GM19023 (cell line): Measurements from ENCODE around the gene OR51T1.
"Not testable (repeated sequence)": the region's sequence is repeated elsewhere in the genome, so short reads cannot be mapped to it uniquely, and the experiment has no call there.

Experiments
- ATAC-seq: cut with Tn5 transposase; IDR thresholded peaks from one replicate; pipeline ENCODE4 v1.9.1; 2021; ENCODE audit warnings: mild to moderate bottlenecking, moderate library complexity; ENCODE audit not compliant: unreplicated experiment

Gene OR51T1

GRCh38 chr11:4881860-4882500 lies at the start of gene OR51T1:
Gene OR51T1, plus strand, starts transcription at chr11:4881900. Its CDS starts 0 bp downstream, at chr11:4881900.
- no peak for ATAC-seq

DNA sequence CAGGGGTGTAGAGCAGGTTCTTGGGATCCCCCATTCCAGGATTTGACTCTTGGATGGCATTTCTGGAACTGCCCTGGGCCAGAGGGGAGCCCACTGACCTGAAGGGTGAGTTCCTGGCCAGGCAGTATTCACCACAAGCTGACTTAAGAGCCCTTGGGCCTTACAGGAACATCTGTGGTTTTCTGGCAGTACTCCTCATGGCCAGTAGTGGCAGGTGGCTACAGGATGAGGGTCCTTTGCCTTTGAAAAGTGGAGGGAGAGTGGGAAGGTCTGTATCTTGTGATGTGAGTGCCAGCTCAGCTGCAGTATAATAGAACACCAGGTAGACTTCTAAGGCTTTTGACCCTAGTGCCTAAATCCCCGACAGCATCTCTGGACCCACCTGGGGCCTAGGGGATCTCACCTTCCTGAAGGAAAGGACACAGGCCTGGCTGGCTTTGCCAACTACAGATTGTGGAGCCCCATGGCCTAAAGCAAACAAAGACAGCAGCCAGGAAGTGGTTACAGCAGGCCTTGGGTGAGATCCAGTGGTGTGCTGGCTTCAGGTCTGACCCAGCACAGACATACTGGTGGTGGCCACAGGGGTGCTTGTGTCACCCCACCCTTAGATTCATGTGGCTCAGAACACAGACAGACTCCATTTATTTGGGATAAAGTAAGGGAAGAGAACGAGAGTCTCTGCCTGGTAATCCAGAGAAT lies 41.7 kb upstream of the OR51T1 start:
- ATAC-seq = no peak

GRCh38 chr11:4848908-4849532 lies 32.7 kb upstream of the OR51T1 start, which contains the start of gene OR51S1:
Gene OR51S1, minus strand, starts transcription at chr11:4849208. Its CDS starts 0 bp downstream, at chr11:4849208.
- no peak for ATAC-seq

DNA sequence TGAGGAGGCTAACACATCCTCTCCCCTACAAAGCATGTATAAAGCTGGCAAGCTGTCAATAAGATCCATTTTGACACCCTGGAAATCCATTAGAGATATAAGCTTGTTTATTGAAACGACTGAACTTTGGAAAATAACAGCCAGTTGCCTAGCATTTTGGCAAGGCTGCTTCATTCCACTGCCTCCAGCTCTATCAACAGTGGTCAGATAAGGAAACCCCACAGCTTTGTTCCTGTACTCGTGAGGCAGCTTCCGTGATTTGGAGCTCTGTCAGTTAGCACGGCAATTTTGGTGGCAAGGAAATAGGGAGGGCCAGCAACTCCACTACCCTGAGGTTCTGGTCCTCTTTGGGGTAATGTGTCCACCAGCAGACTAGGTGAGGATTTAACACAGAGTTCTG lies 30.7 kb upstream of the OR51T1 start:
- no peak for ATAC-seq

- not testable (repeated sequence) for ATAC-seq
These were observed 27.4 kb upstream of the OR51T1 start for GRCh38 chr11:4854286-4854685.

DNA sequence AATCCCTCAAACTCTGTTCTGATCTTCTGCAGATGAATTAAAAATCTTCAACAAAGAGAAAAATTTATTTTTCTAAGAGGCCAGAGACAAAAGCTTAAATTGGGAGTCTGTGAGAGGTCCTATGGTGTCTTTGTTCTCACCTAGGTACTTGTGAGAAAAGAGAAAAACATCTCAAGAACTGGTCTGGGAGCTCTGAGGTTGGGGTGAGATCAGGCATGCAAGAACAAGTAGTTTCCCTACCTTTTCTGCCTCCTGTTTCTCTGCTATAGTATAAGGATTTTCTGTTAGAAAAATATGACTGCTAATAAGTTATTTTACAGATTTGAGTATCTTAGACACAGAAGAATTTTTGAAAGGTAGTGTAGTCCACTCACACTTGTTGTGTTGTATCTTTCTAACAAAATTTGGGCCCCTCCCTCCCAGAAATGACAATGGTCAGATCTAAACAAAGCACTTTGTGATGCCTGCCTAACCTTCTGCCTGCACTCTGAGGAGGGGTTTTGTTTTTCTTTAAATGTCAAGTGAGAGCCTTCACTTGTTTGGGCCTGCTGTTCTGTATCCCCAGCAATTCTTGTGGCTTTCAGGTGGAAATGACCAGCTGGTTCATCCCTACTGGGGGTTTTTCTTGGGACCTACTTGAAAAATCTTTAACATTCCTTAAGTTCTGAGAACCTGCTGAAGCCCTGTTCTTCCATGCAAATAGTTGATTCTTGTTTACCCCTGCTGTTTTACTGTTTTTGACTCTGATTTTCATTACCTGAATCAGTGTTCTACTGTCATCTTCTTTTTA lies 19.1 kb upstream of the OR51T1 start:
- ATAC-seq = no peak

DNA sequence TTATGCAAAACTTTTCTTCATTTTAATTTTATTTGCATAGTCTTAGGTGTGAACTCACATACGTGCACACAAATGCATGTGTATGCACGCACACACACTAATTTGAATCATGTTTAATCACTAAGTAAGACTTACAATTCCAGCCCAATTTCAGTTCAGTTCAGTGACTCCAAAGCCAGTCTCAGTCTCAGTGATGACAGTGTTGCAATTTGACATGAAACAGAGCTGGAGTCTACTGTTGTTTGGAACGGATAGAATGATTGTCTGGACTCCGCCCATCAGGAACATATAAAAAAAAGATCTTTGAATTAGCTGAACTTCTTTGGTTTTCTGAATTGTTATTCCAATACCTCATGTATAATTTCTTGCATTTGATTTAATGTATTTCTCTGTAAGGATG lies 17.8 kb upstream of the OR51T1 start:
- ATAC-seq = no peak

GRCh38 chr11:4865855-4866254 lies 15.8 kb upstream of the OR51T1 start:
- ATAC-seq = no peak

GRCh38 chr11:4881188-4881587 lies 512 bp upstream of the OR51T1 start:
- no peak for ATAC-seq

DNA sequence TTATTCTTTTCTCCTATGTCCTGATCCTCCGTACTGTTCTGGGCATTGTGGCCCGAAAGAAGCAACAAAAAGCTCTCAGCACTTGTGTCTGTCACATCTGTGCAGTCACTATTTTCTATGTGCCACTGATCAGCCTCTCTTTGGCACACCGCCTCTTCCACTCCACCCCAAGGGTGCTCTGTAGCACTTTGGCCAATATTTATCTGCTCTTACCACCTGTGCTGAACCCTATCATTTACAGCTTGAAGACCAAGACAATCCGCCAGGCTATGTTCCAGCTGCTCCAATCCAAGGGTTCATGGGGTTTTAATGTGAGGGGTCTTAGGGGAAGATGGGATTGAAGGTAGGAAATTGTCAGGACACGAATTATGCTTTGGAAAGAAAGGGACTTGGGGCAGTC lies 843 bp downstream of the OR51T1 start:
- no peak for ATAC-seq

DNA sequence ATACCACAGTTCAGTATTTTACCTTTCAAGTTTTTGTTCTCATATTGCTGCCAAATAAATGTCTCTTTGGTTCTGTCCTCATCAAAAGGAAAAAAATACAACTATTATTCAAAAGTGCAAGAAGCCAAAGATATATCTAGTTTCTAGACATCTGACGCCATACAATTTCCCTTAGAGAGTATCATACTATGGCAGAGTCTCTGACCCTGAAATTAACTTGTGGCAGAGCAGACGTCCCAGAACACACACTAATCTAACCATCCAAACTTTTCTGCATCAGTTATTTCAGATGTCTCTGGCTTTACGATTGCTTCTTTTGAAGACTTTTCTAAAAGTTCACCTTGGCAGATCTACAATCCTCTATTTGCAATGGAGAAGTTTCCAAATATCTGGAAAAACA lies 2.7 kb downstream of the OR51T1 start:
- ATAC-seq = no peak

- no peak for ATAC-seq
These were observed 4.5 kb downstream of the OR51T1 start for GRCh38 chr11:4886186-4886585.

DNA sequence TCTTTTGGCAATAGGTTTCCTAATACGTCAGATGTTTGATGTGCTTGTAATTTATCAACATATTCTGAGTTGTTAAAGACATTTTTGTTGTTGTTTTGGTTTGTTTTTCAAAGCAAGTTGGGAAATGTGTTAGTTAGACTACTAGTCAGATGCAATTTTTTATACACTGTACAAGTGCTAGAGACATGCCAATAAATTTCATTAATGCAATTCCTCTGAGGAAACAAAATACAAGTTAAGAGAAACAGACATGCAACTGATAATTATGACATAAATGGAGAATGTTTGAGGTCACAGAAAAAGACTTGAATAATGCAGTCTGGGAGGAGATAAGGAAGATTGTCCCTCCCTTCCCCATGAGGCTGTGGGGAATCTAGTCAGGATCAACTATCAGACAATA lies 5.9 kb downstream of the OR51T1 start:
- ATAC-seq = no peak

- no peak for ATAC-seq
These were observed 8.6 kb downstream of the OR51T1 start for GRCh38 chr11:4890279-4890678.

GRCh38 chr11:4891996-4892640 lies 10.4 kb downstream of the OR51T1 start:
- ATAC-seq = no peak

GRCh38 chr11:4903484-4903883 lies 21.8 kb downstream of the OR51T1 start, which contains the start of gene OR51A7:
Gene OR51A7, plus strand, starts transcription at chr11:4903783. Its CDS starts 3,587 bp downstream, at chr11:4907370.
- no peak for ATAC-seq

- ATAC-seq = no peak
These were observed 34.9 kb downstream of the OR51T1 start for GRCh38 chr11:4916581-4916980.

DNA sequence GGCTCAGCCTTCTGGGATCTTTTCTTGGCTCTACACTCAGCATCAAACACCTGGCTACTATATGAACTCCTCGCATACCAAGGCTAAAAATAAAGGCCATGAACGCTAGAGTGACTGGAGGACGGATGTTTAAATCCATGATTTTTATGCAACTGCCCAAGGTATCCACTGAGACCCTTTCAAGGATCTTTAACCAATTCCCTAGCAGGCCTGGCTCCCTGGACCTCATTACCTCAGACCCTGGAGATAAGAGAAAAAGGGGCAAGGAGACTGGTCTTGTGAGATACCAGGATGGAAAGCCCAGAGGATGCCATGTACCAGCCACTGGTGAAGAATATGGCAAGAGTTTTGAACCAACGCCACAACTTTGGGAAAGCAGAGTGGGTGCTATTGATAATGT lies 37.5 kb downstream of the OR51T1 start, which contains the start of gene OR51G2:
Gene OR51G2, minus strand, starts transcription at position 101 of the 400 bp plus-strand sequence. CDS start 3,687 bp downstream, outside the sequence.
- no peak for ATAC-seq

GRCh38 chr11:4921796-4922195 lies 40.1 kb downstream of the OR51T1 start:
- ATAC-seq = no peak

- ATAC-seq = no peak
These were observed 40.6 kb downstream of the OR51T1 start for GRCh38 chr11:4922304-4922703.

- no peak for ATAC-seq
These were observed 42.5 kb downstream of the OR51T1 start, which contains the start of gene OR51G1 for GRCh38 chr11:4924239-4924638. Gene OR51G1, minus strand, starts transcription at chr11:4924339. Its CDS starts 0 bp downstream, at chr11:4924339.
